Measurements from ENCODE around the gene CD99L2.

- TF ChIP-seq POU2F2 (IDR thresholded peaks at IDR 0.05; ENCODE audit: low read depth, low read length), result no peak
- no peak for TF ChIP-seq TAF1 (IDR thresholded peaks at IDR 0.05; ENCODE audit: low read depth, low read length)
- TF ChIP-seq POLR2A (IDR thresholded peaks at IDR 0.05; ENCODE audit: low read depth, low read length), result no peak
- TF ChIP-seq POLR2AphosphoS5 (IDR thresholded peaks at IDR 0.05; ENCODE audit: low read depth, low read length), result no peak
These were observed 10.5 kb downstream of the CD99L2 start for GRCh38 chrX:150887906-150888465.
